HT-29 (cell line): ENCODE measurements around the gene MYOCOS. TPM values are rescaled to one million over a fixed set of nuclear protein-coding genes. Genes with fewer than 3 reads are reported as not detected.

Experiments
- DNase-seq: peaks from one replicate; pipeline ENCODE4 v3.0.0-alpha.2; 2015; ENCODE audit warnings: low spot score
- total RNA-seq: library from RNA; depleted of rRNA; stranded (reverse); fragments of >200 nt; shearing (Covaris generic); gene quantifications from 2 replicates; pipeline ENCODE4 v1.2.3, GENCODE V29; 2014; rRNA removed

MYOCOS gene
- total RNA-seq, 1 experiment from 2014 or later = not detected

- DNase-seq = no peak
Measured at GRCh38 chr1:171663036-171663853, 41.2 kb downstream of the MYOCOS start.

- no peak for DNase-seq
Measured at GRCh38 chr1:171663854-171664575, 42.0 kb downstream of the MYOCOS start.

- DNase-seq = peak; percentile 3
Measured at GRCh38 chr1:171664976-171665375, 42.9 kb downstream of the MYOCOS start.

GRCh38 chr1:171666114-171666769 is 44.2 kb downstream of the MYOCOS start:
- no peak for DNase-seq

GRCh38 chr1:171668372-171668771 is 46.3 kb downstream of the MYOCOS start:
- DNase-seq = no peak

- no peak for DNase-seq
Measured at GRCh38 chr1:171670739-171671138, 48.7 kb downstream of the MYOCOS start.

- DNase-seq = no peak
Measured at GRCh38 chr1:171674431-171675405, 52.7 kb downstream of the MYOCOS start.

Other genes with a start within 250 kb of the MYOCOS start
- 41.8 and 45.1 TPM in 2 replicates for gene PRRC2C, start 136.7 kb upstream of the MYOCOS start, total RNA-seq
- not detected in 2 replicates for gene MYOC, start 30.4 kb downstream of the MYOCOS start, total RNA-seq
- 0.15 and 0.39 TPM in 2 replicates for gene VAMP4, start 119.8 kb downstream of the MYOCOS start, total RNA-seq
- 38.8 and 39.4 TPM in 2 replicates for gene METTL13, start 159.4 kb downstream of the MYOCOS start, total RNA-seq
- 1.0 and 1.3 TPM in 2 replicates for gene DNM3, start 219.3 kb downstream of the MYOCOS start, total RNA-seq